ENCODE results near the gene ORC2.

Gene ORC2

GRCh38 chr2:200899482-200899881 is 64.0 kb downstream of the ORC2 start:
- TF ChIP-seq GATA2 (IDR thresholded peaks at IDR 0.05; ENCODE audit: low read depth, low read length) = no peak
- TF ChIP-seq GATA3 (IDR thresholded peaks at IDR 0.05; ENCODE audit: low read depth, low read length) = no peak

GRCh38 chr2:200888704-200889625 is 74.5 kb downstream of the ORC2 start, which contains the start of the genes NIF3L1 and PPIL3:
Gene NIF3L1 (plus strand): TSS chr2:200889371. CDS start chr2:200891944, 2,573 bp downstream.
Gene PPIL3 (minus strand): TSS chr2:200889077. CDS start chr2:200887615, 1,462 bp downstream.
- TF ChIP-seq GATA2 (IDR thresholded peaks at IDR 0.05; ENCODE audit: low read depth, low read length) (peak; percentile 97), GATA3 (IDR thresholded peaks at IDR 0.05; ENCODE audit: low read depth, low read length) (peak; percentile 69; the same call in 1 of the 2 replicates)

- TF ChIP-seq GATA2 (IDR thresholded peaks at IDR 0.05; ENCODE audit: low read depth, low read length) = no peak
- no peak for TF ChIP-seq GATA3 (IDR thresholded peaks at IDR 0.05; ENCODE audit: low read depth, low read length)
Observed at GRCh38 chr2:200878289-200878880, 85.1 kb downstream of the ORC2 start.

GRCh38 chr2:200877443-200877842 is 86.0 kb downstream of the ORC2 start:
- no peak for TF ChIP-seq GATA2 (IDR thresholded peaks at IDR 0.05; ENCODE audit: low read depth, low read length)
- TF ChIP-seq GATA3 (IDR thresholded peaks at IDR 0.05; ENCODE audit: low read depth, low read length) = no peak

GRCh38 chr2:200873560-200873959 is 89.9 kb downstream of the ORC2 start:
- TF ChIP-seq GATA2 (IDR thresholded peaks at IDR 0.05; ENCODE audit: low read depth, low read length) = no peak
- TF ChIP-seq GATA3 (IDR thresholded peaks at IDR 0.05; ENCODE audit: low read depth, low read length) = no peak

GRCh38 chr2:200871151-200871550 is 92.3 kb downstream of the ORC2 start:
- TF ChIP-seq GATA2 (IDR thresholded peaks at IDR 0.05; ENCODE audit: low read depth, low read length) (no peak), GATA3 (IDR thresholded peaks at IDR 0.05; ENCODE audit: low read depth, low read length) (no peak)

- no peak for TF ChIP-seq GATA2 (IDR thresholded peaks at IDR 0.05; ENCODE audit: low read depth, low read length)
- TF ChIP-seq GATA3 (IDR thresholded peaks at IDR 0.05; ENCODE audit: low read depth, low read length) = no peak
Observed at GRCh38 chr2:200869014-200869413, 94.4 kb downstream of the ORC2 start.

- no peak for TF ChIP-seq GATA3 (IDR thresholded peaks at IDR 0.05; ENCODE audit: low read depth, low read length)
- no peak for TF ChIP-seq GATA2 (IDR thresholded peaks at IDR 0.05; ENCODE audit: low read depth, low read length)
Observed at GRCh38 chr2:200864176-200865034, 99.1 kb downstream of the ORC2 start, which contains the start of gene CLK1. Gene CLK1 (minus strand): TSS chr2:200864658. CDS start chr2:200861862, 2,796 bp downstream.

- no peak for TF ChIP-seq GATA2 (IDR thresholded peaks at IDR 0.05; ENCODE audit: low read depth, low read length)
- no peak for TF ChIP-seq GATA3 (IDR thresholded peaks at IDR 0.05; ENCODE audit: low read depth, low read length)
Observed at GRCh38 chr2:200863782-200864175, 99.7 kb downstream of the ORC2 start.

GRCh38 chr2:200862532-200863000 is 100.9 kb downstream of the ORC2 start:
- no peak for TF ChIP-seq GATA2 (IDR thresholded peaks at IDR 0.05; ENCODE audit: low read depth, low read length)
- TF ChIP-seq GATA3 (IDR thresholded peaks at IDR 0.05; ENCODE audit: low read depth, low read length) = no peak

GRCh38 chr2:200861617-200862155 is 101.8 kb downstream of the ORC2 start:
- TF ChIP-seq GATA2 (IDR thresholded peaks at IDR 0.05; ENCODE audit: low read depth, low read length) (no peak), GATA3 (IDR thresholded peaks at IDR 0.05; ENCODE audit: low read depth, low read length) (no peak)

GRCh38 chr2:200860092-200860795 is 103.2 kb downstream of the ORC2 start:
- TF ChIP-seq GATA2 (IDR thresholded peaks at IDR 0.05; ENCODE audit: low read depth, low read length) (no peak), GATA3 (IDR thresholded peaks at IDR 0.05; ENCODE audit: low read depth, low read length) (no peak)
